Inferior parietal cortex (tissue), 1 donor: ENCODE data around the gene BSND.

ENCODE experiments used
- DNase-seq: peaks from one replicate; pipeline ENCODE4 v3.0.0-alpha.2; 2016; ENCODE audit errors: extremely low spot score

Gene BSND

GRCh38 chr1:54975356-54976108, 23.2 kb upstream of the BSND start:
- DNase-seq = no peak

- DNase-seq = no peak
These were observed 22.0 kb upstream of the BSND start for GRCh38 chr1:54976747-54977146.

GRCh38 chr1:54977533-54978297, 21.0 kb upstream of the BSND start:
- no peak for DNase-seq

GRCh38 chr1:54978528-54979326, 20.0 kb upstream of the BSND start:
- no peak for DNase-seq

- no peak for DNase-seq
These were observed 19.3 kb upstream of the BSND start for GRCh38 chr1:54979327-54979891.

- DNase-seq = no peak
These were observed 18.6 kb upstream of the BSND start for GRCh38 chr1:54980046-54980527.

GRCh38 chr1:54980528-54981241, 18.0 kb upstream of the BSND start, which contains the start of gene TMEM61:
TMEM61 (plus strand) TSS chr1:54980628; CDS start chr1:54981066, 438 bp downstream.
- no peak for DNase-seq

GRCh38 chr1:54981466-54981865, 17.3 kb upstream of the BSND start:
- no peak for DNase-seq

GRCh38 chr1:54982739-54983138, 16.0 kb upstream of the BSND start:
- DNase-seq = no peak

- no peak for DNase-seq
These were observed 14.4 kb upstream of the BSND start for GRCh38 chr1:54984131-54984842.

- DNase-seq = no peak
These were observed 13.2 kb upstream of the BSND start for GRCh38 chr1:54985556-54985955.

GRCh38 chr1:54986025-54986424, 12.7 kb upstream of the BSND start:
- DNase-seq = no peak

GRCh38 chr1:54986533-54986932, 12.2 kb upstream of the BSND start:
- DNase-seq = no peak

- DNase-seq = no peak
These were observed 11.3 kb upstream of the BSND start for GRCh38 chr1:54987427-54987826.

- no peak for DNase-seq
These were observed 10.6 kb upstream of the BSND start for GRCh38 chr1:54987919-54988705.

- DNase-seq = no peak
These were observed 9.8 kb upstream of the BSND start for GRCh38 chr1:54988975-54989374.

GRCh38 chr1:54989473-54989872, 9.3 kb upstream of the BSND start:
- no peak for DNase-seq

GRCh38 chr1:54989968-54990810, 8.5 kb upstream of the BSND start:
- DNase-seq = no peak

- no peak for DNase-seq
These were observed 7.8 kb upstream of the BSND start for GRCh38 chr1:54990916-54991315.
